ENCODE measurements around the gene PDE6D. TPM values are rescaled to one million over a fixed set of nuclear protein-coding genes. Genes with fewer than 3 reads are reported as not detected.

Gene PDE6D
- total RNA-seq, 4 donors from 2014 or later: 11.7 to 22.6 (median 17.6) TPM

GRCh38 chr2:231687961-231688360 lies 93.1 kb downstream of the PDE6D start:
- TF ChIP-seq CTCF (IDR thresholded peaks at IDR 0.05 in 4 of 5, conservative IDR thresholded peaks at IDR 0.05 in 1 of 5) (no peak), POLR2A (IDR thresholded peaks at IDR 0.05) (no peak)
- Histone ChIP-seq H3K4me3 (no peak overlapping the region), H3K9me3 (no peaks in the 10 kb centered on the region), H3K4me1 (peaks cover 8 to 9% of the 10 kb centered on the region in 2 donors), H3K27me3 (no peaks in the 10 kb centered on the region), H3K27ac (peak overlapping the region in 3 of 4 donors; percentile 67 to 84 (median 73)), H3K36me3 (no peaks in the 10 kb centered on the region)
- no peak for DNase-seq
- in situ Hi-C loops (cut with MboI; ENCODE audit: low sequenced_read_pairs in 4 of 4): no loop called here
- ATAC-seq: no peak
- intact Hi-C loops (cut with DNase I; ENCODE audit: low total_unique reads): no loop called here

GRCh38 chr2:231687133-231687852 lies 93.8 kb downstream of the PDE6D start:
- intact Hi-C loops (cut with DNase I; ENCODE audit: low total_unique reads): no loop called here
- Histone ChIP-seq H3K27ac (peak overlapping the region in 1 of 4 donors; percentile 84), H3K9me3 (no peaks in the 10 kb centered on the region), H3K4me1 (peaks cover 8 to 9% of the 10 kb centered on the region in 2 donors), H3K36me3 (no peaks in the 10 kb centered on the region), H3K4me3 (no peak overlapping the region), H3K27me3 (no peaks in the 10 kb centered on the region)
- in situ Hi-C loops (cut with MboI; ENCODE audit: low sequenced_read_pairs in 4 of 4): no loop called here
- peak; percentile 27 to 59 for ATAC-seq
- no peak for TF ChIP-seq POLR2A (IDR thresholded peaks at IDR 0.05)
- peak; percentile 25 to 71 (median 57) for TF ChIP-seq CTCF (IDR thresholded peaks at IDR 0.05 in 4 of 5, conservative IDR thresholded peaks at IDR 0.05 in 1 of 5)
- DNase-seq: peak in 1 of 2 donors; percentile 62

GRCh38 chr2:231686192-231687100 lies 94.6 kb downstream of the PDE6D start:
- peaks cover 13% of the 10 kb centered on the region in 2 donors for H3K4me1 ChIP-seq
- intact Hi-C loops (cut with DNase I; ENCODE audit: low total_unique reads) (no loop called here), in situ Hi-C loops (cut with MboI; ENCODE audit: low sequenced_read_pairs in 4 of 4) (no loop called here)
- ATAC-seq: no peak
- no peak overlapping the region for H3K4me3 ChIP-seq
- H3K36me3 ChIP-seq: no peaks in the 10 kb centered on the region
- no peaks in the 10 kb centered on the region for H3K9me3 ChIP-seq
- no peaks in the 10 kb centered on the region for H3K27me3 ChIP-seq
- no peak overlapping the region for H3K27ac ChIP-seq
- no peak for TF ChIP-seq CTCF (IDR thresholded peaks at IDR 0.05 in 4 of 5, conservative IDR thresholded peaks at IDR 0.05 in 1 of 5)
- no peak for TF ChIP-seq POLR2A (IDR thresholded peaks at IDR 0.05)
- no peak for DNase-seq

- in situ Hi-C loops (cut with MboI; ENCODE audit: low sequenced_read_pairs in 4 of 4): no loop called here
Observed at GRCh38 chr2:231685349-231686191, 95.5 kb downstream of the PDE6D start.

More at GRCh38 chr2:231685349-231686191, 95.5 kb downstream of the PDE6D start:
- H3K9me3 ChIP-seq: no peaks in the 10 kb centered on the region
- no peaks in the 10 kb centered on the region for H3K36me3 ChIP-seq
- DNase-seq: no peak
- no peak for ATAC-seq
- H3K4me1 ChIP-seq: peaks cover 14 to 16% of the 10 kb centered on the region in 2 donors
- intact Hi-C loops (cut with DNase I; ENCODE audit: low total_unique reads): no loop called here
- H3K4me3 ChIP-seq: no peak overlapping the region
- no peak overlapping the region for H3K27ac ChIP-seq
- no peaks in the 10 kb centered on the region for H3K27me3 ChIP-seq
- no peak for TF ChIP-seq POLR2A (IDR thresholded peaks at IDR 0.05)
- no peak for TF ChIP-seq CTCF (IDR thresholded peaks at IDR 0.05 in 4 of 5, conservative IDR thresholded peaks at IDR 0.05 in 1 of 5)

All from gastrocnemius medialis (tissue), 4 donors.